ENCODE measurements around the gene BTN3A1. TPM values are rescaled to one million over a fixed set of nuclear protein-coding genes. Genes with fewer than 3 reads are reported as not detected.
"Not testable (repeated sequence)": the region's sequence is repeated elsewhere in the genome, so short reads cannot be mapped to it uniquely, and the experiment has no call there.

The BTN3A1 gene
- polyA plus RNA-seq, 1 experiment = 18.4 TPM

DNA sequence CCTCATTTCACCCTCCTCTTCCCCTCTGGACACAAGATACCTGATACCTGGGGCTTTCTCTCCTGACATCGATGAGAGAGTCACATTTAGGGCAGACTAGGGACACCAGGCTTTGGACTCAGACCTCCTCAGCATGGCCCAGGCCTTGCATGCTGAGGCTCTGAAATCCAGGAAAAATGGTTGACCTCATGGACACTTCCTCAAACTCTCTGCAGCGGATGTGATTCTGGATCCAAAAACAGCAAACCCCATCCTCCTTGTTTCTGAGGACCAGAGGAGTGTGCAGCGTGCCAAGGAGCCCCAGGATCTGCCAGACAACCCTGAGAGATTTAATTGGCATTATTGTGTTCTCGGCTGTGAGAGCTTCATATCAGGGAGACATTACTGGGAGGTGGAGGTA lies 10.9 kb downstream of the BTN3A1 start:
- H3K36me3 ChIP-seq (ENCODE audit: control insufficient read depth, insufficient read depth, low read length) = peaks cover 3% of the 10 kb centered on the region
- no peak for DNase-seq (ENCODE audit: low read depth)
- H3K27me3 ChIP-seq (ENCODE audit: control insufficient read depth, insufficient read depth, low read length) = no peaks in the 10 kb centered on the region
- ChIA-PET POLR2A (no interaction called here), CTCF (no interaction called here)
- no peak overlapping the region for H3K4me3 ChIP-seq (ENCODE audit: low read depth, low read length)
- TF ChIP-seq, protein P1, sequence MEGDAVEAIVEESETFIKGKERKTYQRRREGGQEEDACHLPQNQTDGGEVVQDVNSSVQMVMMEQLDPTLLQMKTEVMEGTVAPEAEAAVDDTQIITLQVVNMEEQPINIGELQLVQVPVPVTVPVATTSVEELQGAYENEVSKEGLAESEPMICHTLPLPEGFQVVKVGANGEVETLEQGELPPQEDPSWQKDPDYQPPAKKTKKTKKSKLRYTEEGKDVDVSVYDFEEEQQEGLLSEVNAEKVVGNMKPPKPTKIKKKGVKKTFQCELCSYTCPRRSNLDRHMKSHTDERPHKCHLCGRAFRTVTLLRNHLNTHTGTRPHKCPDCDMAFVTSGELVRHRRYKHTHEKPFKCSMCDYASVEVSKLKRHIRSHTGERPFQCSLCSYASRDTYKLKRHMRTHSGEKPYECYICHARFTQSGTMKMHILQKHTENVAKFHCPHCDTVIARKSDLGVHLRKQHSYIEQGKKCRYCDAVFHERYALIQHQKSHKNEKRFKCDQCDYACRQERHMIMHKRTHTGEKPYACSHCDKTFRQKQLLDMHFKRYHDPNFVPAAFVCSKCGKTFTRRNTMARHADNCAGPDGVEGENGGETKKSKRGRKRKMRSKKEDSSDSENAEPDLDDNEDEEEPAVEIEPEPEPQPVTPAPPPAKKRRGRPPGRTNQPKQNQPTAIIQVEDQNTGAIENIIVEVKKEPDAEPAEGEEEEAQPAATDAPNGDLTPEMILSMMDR (IDR thresholded peaks at IDR 0.05; ENCODE audit: insufficient read depth, low read depth, low read length) = no peak

DNA sequence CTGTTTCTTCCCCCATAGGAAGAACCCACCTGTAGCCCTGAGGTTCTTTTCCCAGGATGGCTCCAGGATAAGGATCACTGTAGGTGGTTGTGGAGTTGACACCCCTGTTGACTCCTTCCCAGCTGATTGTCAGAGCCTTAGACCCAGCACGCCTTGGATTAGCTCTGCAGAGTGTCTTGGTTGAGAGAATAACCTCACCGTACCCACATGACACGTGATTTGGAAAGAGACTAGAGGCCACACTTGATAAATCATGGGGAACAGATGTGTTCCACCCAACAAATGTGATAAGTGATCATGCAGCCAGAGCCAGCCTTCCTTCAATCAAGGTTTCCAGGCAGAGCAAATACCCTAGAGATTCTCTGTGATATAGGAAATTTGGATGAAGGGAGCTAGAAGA lies 12.2 kb downstream of the BTN3A1 start:
- peaks cover 3% of the 10 kb centered on the region for H3K36me3 ChIP-seq (ENCODE audit: control insufficient read depth, insufficient read depth, low read length)
- POLR2A ChIA-PET = no interaction called here
- TF ChIP-seq, protein P1 (IDR thresholded peaks at IDR 0.05; ENCODE audit: insufficient read depth, low read depth, low read length) = no peak
- H3K27me3 ChIP-seq (ENCODE audit: control insufficient read depth, insufficient read depth, low read length) = no peaks in the 10 kb centered on the region
- H3K4me3 ChIP-seq (ENCODE audit: low read depth, low read length) = no peak overlapping the region
- no peak for DNase-seq (ENCODE audit: low read depth)
- CTCF ChIA-PET = interaction anchor here (1.0 to 1.5 kb wide), 2 partner anchors 20 to 73 kb away, joined by 4 to 7 read pairs; no protein-coding TSS in a partner anchor

DNA sequence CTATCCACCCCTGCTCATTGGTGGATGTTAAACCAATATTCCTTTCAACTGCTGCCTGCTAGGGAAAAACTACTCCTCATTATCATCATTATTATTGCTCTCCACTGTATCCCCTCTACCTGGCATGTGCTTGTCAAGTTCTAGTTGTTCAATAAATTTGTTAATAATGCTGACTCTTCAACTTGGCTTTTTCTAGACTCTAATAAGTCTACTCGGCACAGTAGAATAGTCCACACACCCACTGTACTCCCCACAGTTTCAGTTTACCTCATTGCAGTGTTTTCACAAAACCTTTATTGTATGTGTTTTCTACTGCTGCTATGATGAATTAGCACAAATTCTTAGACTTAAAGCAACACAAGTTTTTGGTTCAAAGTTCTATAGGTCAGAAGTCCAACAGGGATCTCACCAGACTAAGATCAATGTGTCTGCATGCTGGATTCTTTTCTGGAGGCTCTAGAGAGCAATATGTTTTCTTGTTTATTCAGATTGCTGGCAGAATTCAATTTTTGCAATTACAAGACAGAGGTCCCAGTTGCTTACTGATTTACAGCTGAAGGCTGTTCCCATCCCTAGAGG lies 13.1 kb downstream of the BTN3A1 start:
- no peak overlapping the region for H3K4me3 ChIP-seq (ENCODE audit: low read depth, low read length)
- DNase-seq (ENCODE audit: low read depth) = no peak
- H3K27me3 ChIP-seq (ENCODE audit: control insufficient read depth, insufficient read depth, low read length) = no peaks in the 10 kb centered on the region
- peaks cover 2% of the 10 kb centered on the region for H3K36me3 ChIP-seq (ENCODE audit: control insufficient read depth, insufficient read depth, low read length)
- ChIA-PET POLR2A (no interaction called here), CTCF (interaction anchor here (1.0 to 1.5 kb wide), 2 partner anchors 21 to 74 kb away, joined by 4 to 7 read pairs; no protein-coding TSS in a partner anchor)
- TF ChIP-seq, protein P1 (IDR thresholded peaks at IDR 0.05; ENCODE audit: insufficient read depth, low read depth, low read length) = no peak

DNA sequence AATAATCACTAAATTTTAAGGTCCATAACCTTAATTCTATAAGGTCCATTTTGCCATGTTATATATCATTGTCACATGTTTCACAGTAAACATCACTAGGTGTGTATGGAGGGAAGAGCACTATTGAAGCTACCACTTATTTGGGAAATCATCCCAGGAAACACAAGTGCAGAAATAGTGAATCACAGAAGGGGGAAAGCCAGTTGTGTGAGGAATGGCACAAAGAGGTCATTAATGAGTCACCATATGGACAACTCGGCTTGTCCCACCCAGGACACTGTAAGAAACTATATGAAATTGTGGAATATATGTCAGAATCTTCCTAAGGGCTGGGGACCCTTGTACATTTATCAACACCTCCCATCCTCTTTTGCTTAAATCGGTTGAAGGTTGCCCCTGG lies 13.7 kb downstream of the BTN3A1 start:
- DNase-seq (ENCODE audit: low read depth) = no peak
- TF ChIP-seq, protein P1 (IDR thresholded peaks at IDR 0.05; ENCODE audit: insufficient read depth, low read depth, low read length) = no peak
- Histone ChIP-seq H3K27me3 (ENCODE audit: control insufficient read depth, insufficient read depth, low read length) (no peaks in the 10 kb centered on the region), H3K36me3 (ENCODE audit: control insufficient read depth, insufficient read depth, low read length) (peaks cover 2% of the 10 kb centered on the region), H3K4me3 (ENCODE audit: low read depth, low read length) (no peak overlapping the region)
- CTCF ChIA-PET = no interaction called here
- POLR2A ChIA-PET = no interaction called here

DNA sequence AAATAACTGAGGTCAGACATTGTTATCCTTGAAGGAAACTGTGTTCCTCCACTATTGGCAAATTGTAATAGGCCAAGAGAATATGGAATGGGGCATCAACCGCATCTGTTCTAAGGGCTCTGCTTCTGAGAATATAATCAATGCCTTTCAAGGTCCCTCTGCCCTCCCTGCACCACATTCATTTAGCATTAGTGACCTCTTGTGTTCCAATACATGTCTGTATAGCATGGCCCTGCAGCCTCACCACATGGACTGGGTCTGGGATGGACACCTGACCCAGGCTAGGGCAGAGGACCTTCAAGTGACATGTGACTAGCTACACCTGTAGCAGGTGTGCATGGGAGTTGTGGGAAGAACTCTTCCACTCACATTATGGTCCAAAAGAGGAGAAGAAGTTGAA lies 14.2 kb downstream of the BTN3A1 start:
- H3K36me3 ChIP-seq (ENCODE audit: control insufficient read depth, insufficient read depth, low read length) = no peaks in the 10 kb centered on the region; the same call in none of the 2 replicates

DNA sequence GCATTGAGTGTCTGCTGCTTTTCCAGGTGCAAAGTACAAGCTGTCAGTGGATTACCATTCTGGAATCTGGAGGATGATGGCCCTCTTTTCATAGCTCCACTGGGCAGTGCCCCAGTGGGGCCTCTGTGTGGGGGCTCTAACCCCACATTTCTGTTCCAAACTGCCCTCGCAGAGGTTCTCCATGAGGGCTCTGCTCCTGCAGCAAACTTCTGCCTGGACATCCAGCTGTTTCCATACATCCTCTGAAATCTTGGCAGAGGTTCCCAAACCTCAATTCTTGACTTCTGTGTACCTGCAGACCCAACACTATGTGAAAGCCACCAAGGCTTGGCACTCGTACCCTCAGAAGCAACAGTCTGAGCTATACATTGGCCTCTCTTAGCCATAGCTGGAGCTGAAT lies 16.0 kb downstream of the BTN3A1 start:
- H3K36me3 ChIP-seq (ENCODE audit: control insufficient read depth, insufficient read depth, low read length); H3K27me3 ChIP-seq (ENCODE audit: control insufficient read depth, insufficient read depth, low read length); CTCF ChIA-PET; H3K4me3 ChIP-seq (ENCODE audit: low read depth, low read length); DNase-seq (ENCODE audit: low read depth); POLR2A ChIA-PET: not testable (repeated sequence)

More for the DNA sequence above, 14.2 kb downstream of the BTN3A1 start:
- H3K4me3 ChIP-seq (ENCODE audit: low read depth, low read length) = no peak overlapping the region
- CTCF ChIA-PET = no interaction called here
- TF ChIP-seq, protein P1 (IDR thresholded peaks at IDR 0.05; ENCODE audit: insufficient read depth, low read depth, low read length) = no peak
- H3K27me3 ChIP-seq (ENCODE audit: control insufficient read depth, insufficient read depth, low read length) = no peaks in the 10 kb centered on the region
- DNase-seq (ENCODE audit: low read depth) = no peak
- POLR2A ChIA-PET = no interaction called here

DNA sequence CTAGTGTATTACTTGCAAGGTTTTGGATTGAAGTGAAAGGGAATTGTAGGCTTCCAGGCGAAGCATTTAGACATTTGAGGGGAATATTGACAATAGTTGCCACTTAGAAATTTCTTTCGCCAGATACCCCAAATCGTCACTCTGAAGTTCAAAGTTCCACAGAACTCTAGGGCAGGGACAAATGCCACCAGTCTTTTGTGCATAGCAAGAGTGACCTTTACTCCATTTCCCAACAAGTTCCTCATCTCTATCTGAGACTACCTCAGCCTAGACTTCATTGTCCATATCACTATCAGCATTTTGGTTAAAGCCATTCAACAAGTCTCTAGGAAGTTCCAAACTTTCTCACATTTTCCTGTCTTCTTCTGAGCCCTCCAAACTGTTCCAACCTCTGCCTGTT lies 16.7 kb downstream of the BTN3A1 start:
- DNase-seq (ENCODE audit: low read depth); H3K36me3 ChIP-seq (ENCODE audit: control insufficient read depth, insufficient read depth, low read length); CTCF ChIA-PET; H3K4me3 ChIP-seq (ENCODE audit: low read depth, low read length); H3K27me3 ChIP-seq (ENCODE audit: control insufficient read depth, insufficient read depth, low read length); POLR2A ChIA-PET: not testable (repeated sequence)

Data from BJ (cell line).